GM21526 (cell line): Measurements from ENCODE around the gene TUBGCP3.

Source experiments
- ATAC-seq: cut with Tn5 transposase; IDR thresholded peaks from one replicate; pipeline ENCODE4 v1.9.1; 2021; ENCODE audit warnings: moderate library complexity; ENCODE audit not compliant: unreplicated experiment, low FRiP score

The TUBGCP3 gene

DNA sequence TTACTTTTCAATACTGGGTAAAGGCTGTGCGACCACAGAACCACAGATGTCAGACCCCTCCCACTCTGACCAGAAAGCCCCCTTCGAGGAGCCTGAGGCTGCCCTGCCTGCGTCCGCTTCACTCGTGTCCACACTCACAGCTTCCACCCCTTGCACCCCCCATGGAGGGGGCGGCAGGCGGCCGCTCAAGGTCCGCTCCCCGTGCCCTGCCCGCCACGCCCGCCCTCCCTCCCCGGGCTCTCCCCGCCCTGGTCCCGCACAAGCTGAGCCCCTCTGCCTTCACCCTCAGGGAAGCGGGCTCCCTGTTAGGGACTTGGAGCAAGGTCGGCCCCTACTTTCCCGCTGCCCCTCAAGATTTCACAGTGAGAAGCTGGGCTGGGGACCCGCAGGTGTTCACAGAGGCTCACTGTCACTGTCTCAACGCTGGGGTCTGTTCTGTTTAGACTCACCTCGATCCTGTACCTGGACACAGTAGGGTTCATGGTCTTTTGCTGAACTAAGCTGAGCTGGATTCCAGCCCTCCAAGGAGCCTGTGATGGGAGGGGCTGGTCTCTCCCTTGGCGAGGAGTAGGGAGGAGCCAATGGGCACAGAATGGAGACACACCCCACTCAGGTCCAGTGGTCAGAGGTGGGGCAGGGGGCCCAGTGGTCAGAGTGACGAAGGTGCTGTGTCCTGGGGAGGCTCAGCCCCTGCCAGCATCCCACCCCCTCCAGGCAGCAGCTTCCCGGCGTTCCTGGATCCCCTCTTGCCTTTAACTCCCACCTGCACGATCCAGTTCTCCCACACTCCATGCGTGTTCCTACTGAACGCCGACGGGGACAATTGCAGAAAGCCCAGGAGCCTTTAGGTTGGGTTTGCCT, 142.3 kb downstream of the TUBGCP3 start:
- ATAC-seq: no peak

DNA sequence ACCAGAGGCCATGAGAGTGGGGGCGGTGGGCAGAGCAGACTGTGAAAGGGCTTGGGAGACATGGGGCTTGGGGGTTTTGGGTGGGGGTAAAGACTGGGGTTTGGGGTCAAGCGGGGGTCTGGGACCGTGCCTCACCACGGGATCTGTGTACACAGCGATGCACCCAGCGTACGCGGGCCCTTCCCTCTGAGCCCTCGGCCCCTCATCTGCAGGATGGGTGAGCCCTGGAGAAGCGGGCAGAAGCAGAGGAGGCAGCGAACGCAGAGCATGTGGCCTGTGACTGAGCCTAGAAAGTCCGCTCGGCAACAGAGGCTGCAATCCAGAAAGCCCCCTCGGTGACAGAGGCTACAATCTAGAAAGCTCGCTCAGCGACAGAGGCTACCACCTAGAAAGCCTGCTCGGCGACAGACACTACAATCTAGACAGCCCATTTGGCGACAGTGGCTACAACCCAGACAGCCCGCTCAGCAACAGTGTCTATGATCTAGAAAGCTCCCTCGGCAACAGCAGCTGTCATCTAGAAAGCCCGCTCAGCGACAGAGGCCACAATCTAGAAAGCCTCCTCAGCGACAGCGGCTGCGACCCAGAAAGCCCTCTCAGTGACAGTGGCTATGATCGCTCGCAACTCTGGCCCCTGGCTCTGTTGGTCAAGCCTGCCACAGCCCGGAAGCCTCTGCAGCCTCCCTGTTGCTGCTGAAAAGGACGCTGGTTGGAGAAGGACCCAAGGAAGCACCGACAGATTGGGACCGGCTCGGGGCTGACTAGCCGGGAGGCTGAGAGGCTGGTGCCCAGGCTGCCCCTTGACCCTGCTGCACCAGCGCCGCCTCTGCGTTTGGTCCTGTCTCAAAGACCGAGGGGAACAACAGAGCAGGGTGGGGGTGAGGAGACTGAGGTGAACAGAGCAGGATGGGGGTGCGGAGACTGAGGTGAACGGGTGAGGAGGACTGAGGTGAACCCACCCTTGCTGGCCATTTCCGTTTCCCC, 143.2 kb downstream of the TUBGCP3 start:
- ATAC-seq: no peak

DNA sequence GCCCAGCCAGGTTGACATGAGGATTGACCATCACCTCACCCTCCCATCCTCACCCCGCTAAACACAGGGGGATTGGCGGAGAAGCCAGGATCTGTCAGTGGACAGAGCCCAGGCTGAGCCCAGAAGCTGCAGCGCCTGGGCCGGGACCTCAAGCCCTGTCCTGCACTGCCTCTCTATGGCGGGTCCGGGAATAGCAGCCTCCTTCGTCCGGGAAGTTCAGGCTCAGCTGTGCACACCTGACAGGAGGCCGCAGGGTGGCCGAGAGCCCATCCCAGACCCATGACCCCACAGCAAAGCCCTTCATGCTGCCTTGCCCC, 144.0 kb downstream of the TUBGCP3 start:
- ATAC-seq: peak; percentile 70

DNA sequence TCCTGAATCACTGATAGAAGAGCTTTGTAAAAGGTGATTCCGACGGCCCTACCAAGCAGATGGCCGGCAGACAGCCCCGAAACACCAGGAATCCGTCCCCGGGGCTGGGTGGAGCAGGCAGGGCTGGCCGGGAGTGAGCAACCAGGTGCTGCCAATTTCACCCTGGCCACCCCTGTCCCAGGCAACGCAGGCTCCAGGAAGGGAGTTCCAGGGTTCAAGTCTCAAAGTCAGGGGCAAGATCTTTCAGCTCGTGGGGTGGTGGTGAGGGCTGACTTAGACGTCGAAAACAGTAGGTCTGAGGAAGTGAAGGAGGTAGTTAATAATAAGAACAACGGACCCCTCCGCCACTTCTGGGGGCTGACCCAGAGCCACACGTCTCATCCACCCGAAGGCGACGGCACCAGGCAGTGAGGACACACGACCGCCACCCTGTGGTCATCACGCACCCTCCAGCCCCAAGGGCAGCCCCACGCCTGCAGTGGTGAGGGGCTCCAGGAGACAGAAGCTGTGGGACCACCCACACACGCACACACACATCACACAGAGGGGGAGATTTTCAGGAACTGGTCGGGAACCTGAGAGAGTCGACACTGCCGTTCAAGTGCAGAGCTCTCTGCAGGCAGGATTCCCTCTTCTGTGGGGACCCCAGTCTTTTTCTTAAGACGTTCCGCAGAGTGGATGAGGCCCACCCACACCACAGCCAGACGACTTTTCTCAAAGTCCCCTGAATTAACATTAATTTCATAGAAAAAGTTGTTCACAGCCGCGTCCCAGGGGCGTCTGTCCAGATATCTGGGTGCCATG, 144.6 kb downstream of the TUBGCP3 start:
- no peak for ATAC-seq

DNA sequence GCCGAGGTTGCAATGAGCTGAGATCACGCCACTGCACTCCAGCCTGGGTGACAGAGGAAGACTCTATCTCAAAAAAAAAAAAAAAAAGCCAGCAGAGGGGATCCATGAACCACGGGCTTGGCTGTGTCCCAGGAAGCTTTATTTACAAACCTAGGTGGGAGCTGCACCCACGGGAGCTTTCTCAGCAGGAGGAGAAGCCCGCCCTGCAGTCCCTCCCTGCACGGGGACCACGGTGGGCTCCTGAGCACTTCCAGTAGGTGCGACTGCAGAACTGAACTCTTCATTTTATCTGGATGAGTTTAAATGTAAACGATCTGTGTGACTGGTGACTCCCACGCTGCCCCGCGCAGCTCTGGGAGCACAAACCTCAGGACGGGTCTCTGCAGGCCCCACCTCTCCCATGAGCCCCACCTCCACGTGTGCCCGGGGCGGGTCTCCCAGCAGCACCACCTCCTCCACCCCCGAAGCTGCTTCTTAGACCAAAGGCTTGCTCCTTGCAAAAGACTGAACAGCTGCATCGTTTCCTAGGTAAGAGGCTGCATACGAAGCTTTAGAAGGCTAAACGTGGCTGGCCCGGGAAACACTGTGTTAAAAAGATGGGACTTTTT, 145.4 kb downstream of the TUBGCP3 start:
- no peak for ATAC-seq

DNA sequence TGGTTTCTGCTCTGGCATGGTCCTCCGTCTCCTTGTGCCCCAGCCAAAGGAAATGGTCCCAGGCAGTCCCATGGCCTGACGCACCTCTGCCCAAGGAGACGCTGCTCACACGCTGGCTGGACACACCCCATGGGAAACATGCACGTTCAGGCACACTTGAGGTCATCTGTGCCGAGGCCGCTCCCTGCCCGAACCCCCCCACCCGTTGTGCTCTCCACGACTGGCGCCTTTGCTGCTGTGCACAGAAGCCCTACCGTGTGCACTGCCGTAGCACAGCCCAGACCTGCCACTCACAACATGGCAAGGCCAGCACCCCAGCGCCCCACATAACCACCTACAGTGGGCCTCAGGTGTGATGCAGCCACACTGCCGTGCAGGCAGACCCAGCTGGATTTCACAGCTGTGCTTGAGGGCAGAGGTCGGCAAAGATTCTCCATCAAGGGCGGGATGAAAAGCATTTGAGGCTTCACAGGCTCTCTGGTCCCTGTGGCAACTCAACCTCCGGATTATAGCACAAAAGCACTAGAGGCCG, 146.1 kb downstream of the TUBGCP3 start:
- no peak for ATAC-seq

DNA sequence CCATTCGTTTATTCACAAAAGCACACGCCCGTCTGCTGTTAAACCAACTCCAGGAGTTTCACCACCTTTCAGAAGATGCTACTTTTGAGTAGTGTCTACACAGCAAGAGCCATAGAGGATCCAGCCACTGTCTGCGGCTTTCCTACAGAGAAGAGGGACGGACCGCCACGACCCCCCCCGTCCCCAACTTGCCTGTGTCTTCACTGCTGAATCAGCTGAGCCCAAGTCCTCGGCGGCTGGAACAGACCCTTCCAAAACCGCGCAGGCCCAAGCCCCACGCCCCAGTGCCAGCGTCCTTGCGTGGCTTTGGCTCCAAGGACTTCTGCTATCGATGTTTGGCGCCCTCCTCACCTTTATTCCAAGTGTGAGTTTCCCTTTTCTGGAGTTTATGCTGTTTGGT, 146.7 kb downstream of the TUBGCP3 start:
- ATAC-seq: no peak

DNA sequence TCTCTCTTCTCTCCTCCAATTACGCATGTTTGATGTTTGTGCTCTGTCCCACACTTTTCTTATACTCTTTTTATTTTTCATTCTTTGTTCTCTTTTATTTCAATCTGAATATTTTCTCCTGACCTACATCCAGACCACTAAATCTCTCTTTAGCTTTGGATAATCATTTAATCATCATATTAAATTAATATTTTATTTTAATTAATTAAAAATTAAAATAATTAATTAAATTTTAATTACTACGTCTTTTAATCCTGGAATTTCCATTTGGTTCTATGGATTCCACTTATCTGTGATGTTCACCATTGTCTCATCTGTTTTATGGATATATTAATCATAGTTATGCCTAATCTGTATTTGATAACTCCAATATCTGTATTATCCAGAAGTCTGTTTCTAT, 149.4 kb downstream of the TUBGCP3 start:
- ATAC-seq: no peak

DNA sequence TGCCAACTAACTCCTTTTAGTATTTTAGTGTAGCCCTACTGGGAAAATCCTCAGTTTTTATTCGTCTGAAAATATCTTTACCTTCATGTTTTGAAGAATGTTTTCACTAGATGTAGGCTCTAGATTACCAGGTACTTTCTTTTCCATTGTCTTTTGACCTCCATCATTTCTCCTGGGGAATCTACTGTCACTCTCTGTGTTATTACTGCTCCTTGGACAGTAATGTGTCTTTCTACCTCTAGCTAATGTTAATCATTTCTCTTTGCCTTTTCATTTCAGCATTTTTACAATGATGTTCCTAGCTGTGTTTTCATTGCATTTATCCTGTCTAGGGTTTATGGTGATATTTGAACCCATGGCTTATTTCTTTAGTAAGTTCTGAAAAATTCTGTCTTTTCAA, 149.9 kb downstream of the TUBGCP3 start:
- no peak for ATAC-seq

DNA sequence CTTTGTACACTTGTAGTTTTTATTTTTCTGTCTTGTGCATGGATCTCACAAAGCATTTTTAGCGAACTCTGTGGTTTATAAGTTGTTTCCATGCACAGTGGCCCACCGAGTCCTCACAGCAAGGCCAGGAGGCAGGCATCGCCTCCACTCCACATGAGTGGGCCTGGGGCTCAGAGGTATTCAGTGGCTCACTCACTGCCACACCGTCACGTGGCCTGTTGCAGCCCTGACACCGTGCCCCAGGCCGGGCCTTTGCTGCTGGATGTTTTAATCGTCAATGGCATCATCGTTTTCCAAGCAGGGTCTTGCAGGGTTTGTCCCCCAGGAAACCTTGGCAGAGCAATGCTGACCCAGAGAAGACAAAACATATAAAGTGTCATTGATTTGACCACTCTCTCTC, 152.0 kb downstream of the TUBGCP3 start:
- ATAC-seq: no peak
